GM12878 (cell line): ENCODE results near the gene FOXD1. TPM values are rescaled to one million over a fixed set of nuclear protein-coding genes. Genes with fewer than 3 reads are reported as not detected.

Experiments
- ATAC-seq: fragments of 200-7000 bp; cut with Tn5 transposase; 3 replicates; pipeline ENCODE4 v1.9.1; 2020; ENCODE audit warnings: mild to moderate bottlenecking, moderate library complexity
- BruUV-seq: library from RNA; stranded (reverse); fragments of 400-500 nt; replicated peaks from 2 replicates; lab custom pipeline; 2021; lab: Mats Ljungman, UMichigan
- CTCF ChIA-PET: fragments of 300-600 bp; sonication (Branson Sonifier 250); formaldehyde crosslinking; extraction: SDS; loops from one replicate; lab custom pipeline; 2021; ENCODE audit warnings: inconsistent platforms; lab: Yijun Ruan, JAX
- POLR2A ChIA-PET: fragments of 350-600 bp; formaldehyde crosslinking; extraction: SDS; loops from one replicate; lab custom pipeline; 2021; ENCODE audit warnings: inconsistent platforms; lab: Charles Lee
- RAD21 ChIA-PET: fragments of 300-600 bp; sonication (Branson Sonifier 250); formaldehyde crosslinking; loops from one replicate; lab custom pipeline; 2023; ENCODE audit warnings: antibody characterized with exemption; ENCODE audit not compliant: unreplicated experiment; lab: Charles Lee
- SMC1A ChIA-PET: fragments of 300-600 bp; sonication (Branson Sonifier 250); formaldehyde crosslinking; loops from one replicate; lab custom pipeline; 2023; ENCODE audit not compliant: unreplicated experiment, uncharacterized antibody; lab: Charles Lee
- DNase-seq: peaks from one replicate; pipeline ENCODE4 v3.0.0-alpha.2; 2011; ENCODE audit warnings: low read depth, low spot score
- FAIRE-seq: peaks from 3 replicates; lab custom pipeline; 2011; peaks lifted over from hg19 to GRCh38; lab: Jason Lieb, UNC
- H2AFZ ChIP-seq: 2 replicates; pipeline ENCODE4 v1.6.0; 2011; ENCODE audit warnings: low read depth, low read length, control low read depth; ENCODE audit not compliant: control insufficient read depth
- H3K27ac ChIP-seq: 2 replicates; pipeline ENCODE4 v1.5.1; 2011; ENCODE audit warnings: control low read depth; ENCODE audit not compliant: control insufficient read depth, insufficient read depth
- H3K27me3 ChIP-seq, 2 experiments: replicated peaks in 1 of 2; 2 replicates each; pipeline versions ENCODE4 v1.6.0 to v1.6.1; 2011; ENCODE audit warnings: low read length in 1 of 2; ENCODE audit not compliant: control insufficient read depth in 2 of 2, insufficient read depth in 2 of 2
- H3K36me3 ChIP-seq, 2 experiments: 2 replicates each; pipeline ENCODE4 v1.5.1; 2011; ENCODE audit warnings: low read length in 1 of 2; ENCODE audit not compliant: control insufficient read depth in 2 of 2, insufficient read depth in 2 of 2
- H3K4me1 ChIP-seq: 2 replicates; pipeline ENCODE4 v1.6.1; 2011; ENCODE audit warnings: mild to moderate bottlenecking, low read length, moderate library complexity, mixed read lengths; ENCODE audit not compliant: control insufficient read depth, insufficient read depth
- H3K4me2 ChIP-seq: 2 replicates; pipeline ENCODE4 v1.6.0; 2011; ENCODE audit warnings: control low read depth; ENCODE audit not compliant: control insufficient read depth, insufficient read depth
- H3K4me3 ChIP-seq: fragments of 200-600 bp; sonication (generic); 2 replicates; pipeline ENCODE4 v1.5.1; 2016
- H3K79me2 ChIP-seq: 2 replicates; pipeline ENCODE4 v1.6.0; 2011; ENCODE audit warnings: low read length; ENCODE audit not compliant: control insufficient read depth, insufficient read depth
- H3K9ac ChIP-seq: 2 replicates; pipeline ENCODE4 v1.8.0; 2011; ENCODE audit warnings: low read length, control low read depth, mixed read lengths; ENCODE audit not compliant: control insufficient read depth, insufficient read depth
- H3K9me3 ChIP-seq: replicated peaks from 3 replicates; pipeline ENCODE4 v1.5.1; 2011; ENCODE audit warnings: mild to moderate bottlenecking, low read length; ENCODE audit not compliant: control insufficient read depth, insufficient read depth
- H4K20me1 ChIP-seq: 2 replicates; pipeline ENCODE4 v1.6.0; 2011; ENCODE audit not compliant: control insufficient read depth, insufficient read depth
- ATF2 ChIP-seq: IDR thresholded peaks from 2 replicates; pipeline ENCODE4 v1.6.1; 2012; ENCODE audit warnings: low read length, inconsistent platforms
- BCL11A ChIP-seq: IDR thresholded peaks from 2 replicates; pipeline ENCODE4 v1.6.1; 2011; ENCODE audit warnings: low read depth, low read length
- CBX3 ChIP-seq: fragments of 200-600 bp; sonication (generic); IDR thresholded peaks from 2 replicates; pipeline ENCODE4 v1.6.1; 2016; ENCODE audit warnings: low read depth, borderline replicate concordance
- CBX5 ChIP-seq: sonication (generic); IDR thresholded peaks from 2 replicates; pipeline ENCODE4 v1.6.1; 2016; ENCODE audit warnings: low read depth, moderate library complexity, mild to moderate bottlenecking, inconsistent platforms
- CUX1 ChIP-seq: IDR thresholded peaks from 2 replicates; pipeline ENCODE4 v1.6.1; 2012; ENCODE audit warnings: improper control_type of control experiment, low read depth, low read length; ENCODE audit not compliant: insufficient replicate concordance
- HDGF ChIP-seq: fragments of 450-650 bp; IDR thresholded peaks from 2 replicates; pipeline ENCODE4 v1.6.1; 2016; ENCODE audit warnings: antibody characterized with exemption
- IRF3 ChIP-seq: fragments of 450-650 bp; IDR thresholded peaks from 2 replicates; pipeline ENCODE4 v1.6.1; 2014; ENCODE audit warnings: mild to moderate bottlenecking
- KDM1A ChIP-seq: fragments of 200-600 bp; sonication (generic); IDR thresholded peaks from 2 replicates; pipeline ENCODE4 v1.6.1; 2016; ENCODE audit warnings: borderline replicate concordance
- RBBP5 ChIP-seq: fragments of 200-600 bp; sonication (generic); conservative IDR thresholded peaks from 2 replicates; pipeline ENCODE4 v1.6.1; 2016
- REST ChIP-seq: IDR thresholded peaks from 2 replicates; pipeline ENCODE4 v1.6.1; 2012; ENCODE audit warnings: mild to moderate bottlenecking, low read depth, low read length
- RUNX3 ChIP-seq: IDR thresholded peaks from 2 replicates; pipeline ENCODE4 v1.6.1; 2012; ENCODE audit warnings: low read length, inconsistent platforms
- SMAD1 ChIP-seq: fragments of 450-650 bp; IDR thresholded peaks from 2 replicates; pipeline ENCODE4 v1.6.1; 2018; ENCODE audit warnings: mild to moderate bottlenecking, low read depth; ENCODE audit not compliant: partially characterized antibody
- SP1 ChIP-seq: IDR thresholded peaks from one replicate; pipeline ENCODE4 v1.6.1; 2011; ENCODE audit warnings: low read depth, low read length
- SREBF2 ChIP-seq: IDR thresholded peaks from 2 replicates; pipeline ENCODE4 v1.6.1; 2012; ENCODE audit warnings: mild to moderate bottlenecking, low read length
- STAT1 ChIP-seq: fragments of 450-650 bp; conservative IDR thresholded peaks from 2 replicates; pipeline ENCODE4 v1.6.1; 2014; ENCODE audit warnings: antibody characterized with exemption, mild to moderate bottlenecking
- WGBS: methylation state at CpG from one replicate; pipeline ENCODE4 v1.1.6; 2016; ENCODE audit warnings: low lambda C conversion rate; ENCODE audit not compliant: insufficient replicate concordance, insufficient coverage; ENCODE audit errors: missing lambda C conversion rate; 5-methylcytosine and 5-hydroxymethylcytosine counted together
- in situ Hi-C: fragments of 300-500 bp; cut with MboI; formaldehyde crosslinking; loops from 9 replicates; pipeline ENCODE4 v1.14.3; 2018; ENCODE audit warnings: mixed read lengths
- intact Hi-C: fragments of 100-400 bp; cut with micrococcal nuclease; formaldehyde crosslinking; loops from one replicate; pipeline ENCODE4 v1.14.2; 2022; ENCODE audit not compliant: unreplicated experiment
- polyA plus RNA-seq, 11 experiments: library from polyadenylated mRNA; depleted of rRNA in 4 of 11; unstranded in 6 of 11; stranded (reverse) in 5 of 11; fragments of >200 nt; fragmentation: Nextera tagmentation in 4 of 11; fragmentation: Illumina TruSeq in 1 of 11; extraction: Ambion mirVana in 4 of 11; extraction: Trizol in 1 of 11; gene quantifications; 1 replicate in 1 of 11; 2 replicates in 10 of 11; pipeline versions ENCODE4 v1.2.1 to v1.2.3, GENCODE V29; 2011 to 2016; ENCODE audit warnings: inconsistent platforms in 2 of 11, missing spikeins in 2 of 11, low read depth in 1 of 11
- total RNA-seq, 4 experiments: library from RNA; depleted of rRNA in 3 of 4; stranded (reverse); fragments of >200 nt in 3 of 4; fragmentation: Illumina TruSeq in 1 of 4; extraction: Trizol in 1 of 4; gene quantifications; 2 replicates each; pipeline versions ENCODE4 v1.2.1 to v1.2.3, GENCODE V29; 2013 to 2021

The FOXD1 gene
- total and polyA plus RNA-seq, 10 of the 15 experiments (the other 5 are each of a cell fraction or from before 2014, with no cell fraction given) = not detected

- FAIRE-seq = no peak
- DNase-seq = no peak
- TF ChIP-seq ATF2 (no peak), RBBP5 (no peak), IRF3 (no peak), CBX3 (no peak), RUNX3 (no peak), CBX5 (no peak), SP1 (no peak), STAT1 (no peak), SMAD1 (no peak), CUX1 (no peak), KDM1A (no peak), SREBF2 (no peak), BCL11A (no peak), REST (no peak), HDGF (no peak)
These were observed 33.4 kb downstream of the FOXD1 start for GRCh38 chr5:73415171-73415570.

More at GRCh38 chr5:73415171-73415570, 33.4 kb downstream of the FOXD1 start:
- Histone ChIP-seq H3K9me3 (peaks cover 2% of the 10 kb centered on the region; the same call in 1 of the 3 replicates), H2AFZ (no peak overlapping the region), H3K9ac (no peak overlapping the region), H3K79me2 (no peaks in the 10 kb centered on the region), H4K20me1 (no peaks in the 10 kb centered on the region), H3K4me3 (no peak overlapping the region), H3K36me3 (no peaks in the 10 kb centered on the region), H3K27ac (no peak overlapping the region), H3K4me2 (no peak overlapping the region), H3K27me3 (peaks cover 13 to 20% of the 10 kb centered on the region in 2 experiments), H3K4me1 (no peaks in the 10 kb centered on the region)
- SMC1A ChIA-PET = no interaction called here
- POLR2A ChIA-PET = no interaction called here
- in situ Hi-C loops = no loop called here
- RAD21 ChIA-PET = no interaction called here
- ATAC-seq = no peak
- CTCF ChIA-PET = no interaction called here
- BruUV-seq = no TSS peak
- intact Hi-C loops = no loop called here
- WGBS = 47% methylated on average over 2 of the region's 2 CpGs
